ENCODE data around the gene RDH16.

DNA sequence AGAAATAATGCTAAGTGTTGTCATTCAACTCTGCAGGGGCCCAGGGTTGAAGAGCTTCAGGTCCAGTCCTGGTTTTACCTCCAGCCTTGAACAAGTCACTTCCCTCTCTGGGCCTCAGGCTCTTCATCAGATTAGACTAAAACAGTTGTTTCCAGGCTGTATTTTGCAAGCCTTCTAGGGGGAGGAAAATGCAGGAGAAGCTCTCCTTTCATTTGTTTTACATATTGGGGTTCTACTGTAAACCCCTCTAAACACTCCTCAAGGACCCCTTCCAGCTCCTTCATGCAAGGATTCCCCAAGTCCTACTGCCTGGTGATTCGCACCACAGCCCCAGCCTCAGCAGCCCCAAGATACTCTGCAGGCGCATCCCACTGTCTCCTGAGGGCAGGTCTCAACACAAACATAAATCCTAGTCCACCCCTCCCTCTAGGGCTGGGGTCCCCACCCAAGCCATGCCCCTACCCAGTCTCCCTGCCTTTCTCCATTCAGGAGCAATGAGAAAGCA lies 25.9 kb downstream of the RDH16 start:
- TF ChIP-seq TAF1 (IDR thresholded peaks at IDR 0.05; ENCODE audit: borderline replicate concordance, low read depth, low read length) (no peak), POLR2AphosphoS5 (IDR thresholded peaks at IDR 0.05; ENCODE audit: low read depth, low read length) (no peak)
